GM19193 (cell line): ENCODE measurements around the gene LRAT.

ENCODE experiments used
- POLR2A ChIP-seq: IDR thresholded peaks from 4 replicates; pipeline ENCODE4 v1.6.1; 2011; ENCODE audit not compliant: insufficient read depth, insufficient read length; ENCODE audit errors: extremely low read depth

LRAT gene

DNA sequence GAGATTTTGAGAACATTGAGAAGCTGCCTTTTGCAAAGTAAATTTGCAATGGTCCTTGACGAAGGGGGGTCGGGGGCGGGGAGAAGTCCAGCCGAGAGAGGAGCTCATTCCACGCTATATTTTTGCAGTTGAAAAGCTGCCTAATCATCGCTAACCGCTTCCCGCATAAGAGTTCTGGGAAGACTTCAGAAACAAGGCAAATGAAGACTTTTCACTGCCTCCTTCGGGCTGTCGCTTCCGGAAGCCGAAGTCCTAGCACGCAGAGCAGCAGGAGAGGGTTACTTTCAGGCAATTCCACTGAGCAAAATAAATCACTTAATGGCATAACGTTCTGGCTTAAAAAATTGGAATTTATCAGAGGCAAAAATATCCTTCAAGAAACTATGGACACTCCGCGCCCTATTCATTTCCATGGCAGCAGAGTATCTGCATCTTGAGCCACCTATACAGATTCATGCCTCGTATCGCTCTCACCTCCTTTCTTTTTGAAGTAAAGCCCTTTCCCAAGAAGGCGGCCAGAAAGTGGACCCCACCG, 2.6 kb upstream of the LRAT start:
- no peak for TF ChIP-seq POLR2A

DNA sequence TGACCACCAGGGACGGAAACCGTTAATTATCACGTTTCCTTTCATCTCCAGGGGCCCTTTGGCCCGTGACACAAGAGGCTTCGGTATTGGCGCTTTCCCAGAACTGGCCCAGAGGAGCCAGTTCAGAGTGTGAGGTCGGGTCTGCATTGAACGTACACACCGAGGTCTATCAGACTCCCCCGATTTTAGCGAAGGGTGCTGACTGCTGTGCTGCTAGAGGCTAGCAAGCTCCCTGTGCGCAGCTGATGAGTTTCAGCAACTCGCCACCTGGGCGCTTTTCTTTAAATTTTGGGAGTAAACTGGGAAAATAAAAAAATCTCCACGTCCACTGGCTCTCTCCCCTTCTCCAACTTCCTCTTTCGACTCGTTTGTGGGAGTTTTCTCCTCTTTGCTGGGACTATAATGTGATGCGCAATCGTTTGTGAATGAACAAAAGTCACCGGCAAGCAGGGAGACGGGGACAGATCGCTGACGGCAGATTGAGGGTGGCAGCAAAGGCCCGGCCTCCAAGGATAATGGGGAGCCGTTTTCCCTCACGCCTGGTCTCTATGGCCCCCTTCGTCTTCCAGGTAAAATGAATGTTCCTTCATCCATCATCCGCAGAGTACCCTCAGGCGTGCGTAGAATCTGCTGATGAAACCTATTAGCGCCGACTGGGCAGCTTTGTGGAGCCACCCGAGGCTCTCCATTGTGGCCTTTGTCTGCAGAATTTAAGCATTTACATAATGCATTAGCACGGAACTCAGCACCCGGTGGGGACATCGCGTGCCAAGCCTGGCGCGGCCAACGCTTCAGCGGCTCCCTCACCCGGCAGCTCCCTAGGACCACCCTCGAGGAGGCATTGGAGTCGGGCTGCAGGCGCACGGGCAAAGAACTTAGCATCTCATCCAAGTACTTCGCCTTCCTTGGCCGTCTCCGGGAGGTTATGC, 1.6 kb upstream of the LRAT start:
- TF ChIP-seq POLR2A = no peak

DNA sequence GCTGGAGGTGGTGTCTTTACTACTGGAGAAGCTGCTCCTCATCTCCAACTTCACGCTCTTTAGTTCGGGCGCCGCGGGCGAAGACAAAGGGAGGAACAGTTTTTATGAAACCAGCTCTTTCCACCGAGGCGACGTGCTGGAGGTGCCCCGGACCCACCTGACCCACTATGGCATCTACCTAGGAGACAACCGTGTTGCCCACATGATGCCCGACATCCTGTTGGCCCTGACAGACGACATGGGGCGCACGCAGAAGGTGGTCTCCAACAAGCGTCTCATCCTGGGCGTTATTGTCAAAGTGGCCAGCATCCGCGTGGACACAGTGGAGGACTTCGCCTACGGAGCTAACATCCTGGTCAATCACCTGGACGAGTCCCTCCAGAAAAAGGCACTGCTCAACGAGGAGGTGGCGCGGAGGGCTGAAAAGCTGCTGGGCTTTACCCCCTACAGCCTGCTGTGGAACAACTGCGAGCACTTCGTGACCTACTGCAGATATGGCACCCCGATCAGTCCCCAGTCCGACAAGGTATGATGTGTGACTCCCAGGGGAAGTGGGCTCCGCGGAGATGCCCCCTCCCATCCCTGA, 634 bp downstream of the LRAT start:
- no peak for TF ChIP-seq POLR2A

DNA sequence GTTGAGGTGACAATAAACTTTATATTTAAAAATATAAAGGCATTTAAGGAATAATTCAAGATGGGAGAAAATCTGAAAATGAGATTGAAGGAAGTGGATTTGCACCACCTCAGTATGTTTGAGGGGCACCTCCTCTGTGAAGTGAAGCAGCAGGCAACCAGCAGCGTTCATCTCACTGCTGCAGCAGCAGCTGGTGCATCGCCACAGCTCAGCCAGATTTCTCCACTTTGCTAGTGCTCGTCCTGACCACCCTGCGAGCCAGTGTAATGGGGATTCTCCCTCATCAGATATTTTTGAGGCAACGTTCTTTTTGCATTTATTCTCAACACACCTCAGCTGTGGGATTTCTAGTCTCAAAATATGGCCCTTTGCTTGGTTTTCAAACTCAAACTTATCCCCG, 13.9 kb downstream of the LRAT start:
- no peak for TF ChIP-seq POLR2A

DNA sequence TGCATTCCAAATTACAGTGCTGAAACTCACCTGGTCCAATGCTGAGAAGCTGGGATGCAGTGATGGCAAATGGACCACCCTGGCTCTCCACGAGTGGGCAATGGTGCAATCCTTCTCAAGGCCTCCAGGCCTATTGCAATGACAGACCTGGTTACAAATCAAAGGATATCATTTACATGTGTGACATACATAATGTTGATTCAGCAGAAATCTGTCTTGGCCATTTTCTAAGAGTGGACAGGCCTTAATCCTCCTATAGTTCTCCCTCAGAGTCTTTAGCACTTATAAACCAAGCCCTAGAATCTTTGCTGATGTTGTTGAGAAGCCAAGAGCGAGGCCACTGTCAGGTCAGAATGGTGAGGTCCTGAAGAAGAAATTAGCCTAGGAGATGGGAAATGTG, 17.1 kb downstream of the LRAT start:
- TF ChIP-seq POLR2A = no peak

DNA sequence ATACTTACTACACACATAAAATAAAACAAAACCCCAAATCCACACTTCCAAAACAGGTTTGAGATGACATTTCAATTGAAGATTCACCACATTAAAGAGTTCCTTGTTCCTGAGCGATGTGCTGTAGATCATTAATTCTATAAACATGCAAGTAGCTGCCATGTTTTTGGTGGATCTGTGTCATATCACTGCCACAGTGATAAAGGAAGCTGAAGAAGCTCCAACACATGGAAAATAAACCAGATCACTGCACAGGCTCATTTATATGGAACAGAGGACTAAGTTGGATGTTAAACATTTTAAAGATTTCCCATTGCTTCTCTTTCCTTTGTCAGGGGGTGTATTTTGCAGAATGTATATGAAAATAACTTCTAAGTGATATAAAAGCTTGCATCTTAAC, 34.5 kb downstream of the LRAT start:
- no peak for TF ChIP-seq POLR2A

DNA sequence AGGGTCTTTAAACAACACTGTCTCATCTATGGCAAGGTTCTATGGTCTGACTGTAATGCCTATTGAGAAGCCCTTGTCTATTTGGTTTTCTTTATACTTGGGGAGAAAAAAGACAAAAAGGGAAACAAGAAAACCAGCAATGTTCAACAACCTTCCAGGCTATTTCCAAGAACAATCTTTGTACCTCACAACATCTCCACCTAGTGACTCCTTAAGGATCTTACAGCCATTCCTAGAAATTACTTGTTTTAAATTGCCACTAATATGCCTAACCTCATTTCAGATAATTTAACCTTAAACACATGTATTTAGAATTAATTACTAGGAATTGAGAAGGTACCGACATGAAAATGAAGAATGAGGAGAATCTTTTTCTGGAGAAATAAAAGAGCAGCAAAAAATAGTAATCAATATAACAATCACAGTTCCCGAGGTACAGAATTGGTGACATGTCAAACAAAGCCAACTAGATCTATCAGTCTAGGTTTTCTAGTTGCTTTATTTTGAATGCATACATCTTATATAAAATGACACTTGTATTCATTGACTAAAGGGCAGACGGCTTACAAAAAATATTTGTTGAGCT, 35.7 kb downstream of the LRAT start:
- TF ChIP-seq POLR2A = no peak

DNA sequence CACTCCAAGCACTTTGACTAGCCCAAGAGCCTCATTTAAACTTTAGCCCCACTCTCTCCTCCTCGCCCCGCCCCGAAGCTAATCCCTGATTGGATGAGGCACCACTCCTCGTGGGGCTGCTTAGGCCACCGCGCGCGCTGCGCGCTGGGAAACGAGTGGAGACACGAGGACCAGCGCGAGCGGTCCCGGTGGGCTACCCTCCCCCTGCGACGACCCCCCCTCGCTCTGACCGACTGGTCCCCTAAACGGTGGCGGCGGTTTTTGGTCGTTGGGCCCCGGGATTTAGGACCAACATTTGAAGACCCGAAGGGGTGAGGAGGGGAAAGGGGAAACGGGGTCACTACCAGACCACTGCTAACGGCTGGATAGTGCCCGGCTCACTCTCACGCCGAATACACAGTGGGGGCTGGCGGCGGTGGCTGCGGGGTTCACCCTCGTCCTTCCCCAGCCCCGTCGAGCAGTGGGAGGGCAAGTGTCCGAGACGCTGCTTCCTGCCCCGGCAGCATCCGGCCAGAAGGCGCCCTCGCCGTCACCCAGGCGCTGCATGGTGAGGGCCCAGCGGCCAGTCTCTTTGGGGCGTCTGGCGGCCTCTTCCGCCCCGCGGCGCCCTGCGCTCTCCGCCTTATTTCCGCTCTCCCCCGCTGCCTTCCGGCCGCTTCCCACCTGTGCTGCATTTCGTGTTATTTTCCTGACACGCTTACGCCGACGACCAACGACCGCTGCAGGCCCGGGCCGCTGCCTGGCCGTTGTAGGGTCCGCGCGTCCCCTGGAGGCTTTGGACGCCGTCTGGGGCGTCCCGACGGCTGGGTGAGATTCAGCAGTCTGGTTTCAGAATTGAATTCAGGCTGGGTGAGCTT, 37.6 kb downstream of the LRAT start, which contains the start of gene RBM46:
Gene RBM46 (plus strand): TSS at position 147 of the 857 bp plus-strand sequence. CDS start 15,481 bp downstream, outside the sequence.
- no peak for TF ChIP-seq POLR2A

DNA sequence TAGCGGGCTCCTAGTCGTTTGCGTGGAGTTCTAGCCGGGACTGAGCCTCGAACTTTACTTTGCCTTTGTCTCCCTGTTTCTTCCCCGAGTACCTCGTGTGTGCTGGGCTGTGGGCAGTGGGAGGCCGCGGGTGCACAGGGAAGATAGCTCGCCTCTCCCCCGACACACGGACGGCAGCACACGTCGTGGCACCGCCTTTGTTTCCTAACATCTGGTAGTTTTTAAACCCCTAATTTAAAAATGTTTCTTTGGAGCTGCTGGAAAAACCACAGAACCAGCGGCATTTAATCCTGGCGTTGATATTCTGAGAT, 38.1 kb downstream of the LRAT start:
- TF ChIP-seq POLR2A = no peak
